ENCODE data around the gene PDE7B. TPM values are rescaled to one million over a fixed set of nuclear protein-coding genes. Genes with fewer than 3 reads are reported as not detected.

The PDE7B gene
- total RNA-seq, 4 donors from 2014 or later, result 12.9 to 22.5 (median 16.4) TPM

GRCh38 chr6:135910790-135911618, 59.5 kb downstream of the PDE7B start:
- Histone ChIP-seq H3K36me3 (no peaks in the 10 kb centered on the region), H3K27me3 (no peaks in the 10 kb centered on the region), H3K9me3 (no peaks in the 10 kb centered on the region), H3K4me1 (no peaks in the 10 kb centered on the region), H3K4me3 (no peak overlapping the region), H3K27ac (no peak overlapping the region)
- 72 to 75% methylated on average over 2 of the region's 2 CpGs for WGBS, 2 donors
- DNase-seq (ENCODE audit: low spot score in 2 of 2), result no peak
- TF ChIP-seq POLR2A (IDR thresholded peaks at IDR 0.05), result no peak
- TF ChIP-seq EP300 (IDR thresholded peaks at IDR 0.05), result no peak
- no peak for TF ChIP-seq CTCF (IDR thresholded peaks at IDR 0.05)

GRCh38 chr6:135913785-135914184, 62.3 kb downstream of the PDE7B start:
- Histone ChIP-seq H3K9me3 (no peaks in the 10 kb centered on the region), H3K4me1 (no peaks in the 10 kb centered on the region), H3K27me3 (no peaks in the 10 kb centered on the region), H3K4me3 (no peak overlapping the region), H3K36me3 (no peaks in the 10 kb centered on the region), H3K27ac (no peak overlapping the region)
- TF ChIP-seq POLR2A (IDR thresholded peaks at IDR 0.05), result no peak
- no peak for TF ChIP-seq EP300 (IDR thresholded peaks at IDR 0.05)
- no peak for TF ChIP-seq CTCF (IDR thresholded peaks at IDR 0.05)
- DNase-seq (ENCODE audit: low spot score in 2 of 2), result no peak
- 70 to 75% methylated on average over 2 of the region's 2 CpGs for WGBS, 2 donors

GRCh38 chr6:135919026-135919425, 67.5 kb downstream of the PDE7B start:
- TF ChIP-seq EP300 (IDR thresholded peaks at IDR 0.05), result no peak
- TF ChIP-seq CTCF (IDR thresholded peaks at IDR 0.05), result no peak
- TF ChIP-seq POLR2A (IDR thresholded peaks at IDR 0.05), result no peak
- H3K4me1 ChIP-seq, result peaks cover 0 to 12% (median 0%) of the 10 kb centered on the region in 4 donors
- no peak overlapping the region for H3K4me3 ChIP-seq
- WGBS, 2 donors, result 34 to 35% methylated on average over 4 of the region's 4 CpGs
- no peaks in the 10 kb centered on the region for H3K27me3 ChIP-seq
- H3K27ac ChIP-seq, result peak overlapping the region in 1 of 4 donors; percentile 4
- DNase-seq (ENCODE audit: low spot score in 2 of 2), result no peak
- H3K36me3 ChIP-seq, result no peaks in the 10 kb centered on the region
- no peaks in the 10 kb centered on the region for H3K9me3 ChIP-seq

GRCh38 chr6:135920689-135921088, 69.2 kb downstream of the PDE7B start:
- Histone ChIP-seq H3K27ac (peak overlapping the region in 1 of 4 donors; percentile 10), H3K27me3 (no peaks in the 10 kb centered on the region), H3K36me3 (no peaks in the 10 kb centered on the region), H3K4me1 (peaks cover 0 to 12% (median 0%) of the 10 kb centered on the region in 4 donors), H3K4me3 (no peak overlapping the region), H3K9me3 (no peaks in the 10 kb centered on the region)
- no peak for DNase-seq (ENCODE audit: low spot score in 2 of 2)
- TF ChIP-seq POLR2A (IDR thresholded peaks at IDR 0.05) (no peak), EP300 (IDR thresholded peaks at IDR 0.05) (no peak), CTCF (IDR thresholded peaks at IDR 0.05) (no peak)
- WGBS, 2 donors, result 91 to 98% methylated on average over 7 of the region's 7 CpGs

GRCh38 chr6:135921188-135921587, 69.7 kb downstream of the PDE7B start:
- no peak for DNase-seq (ENCODE audit: low spot score in 2 of 2)
- Histone ChIP-seq H3K27me3 (no peaks in the 10 kb centered on the region), H3K36me3 (no peaks in the 10 kb centered on the region), H3K4me3 (no peak overlapping the region), H3K4me1 (peaks cover 0 to 12% (median 0%) of the 10 kb centered on the region in 4 donors), H3K9me3 (no peaks in the 10 kb centered on the region), H3K27ac (no peak overlapping the region)
- TF ChIP-seq CTCF (IDR thresholded peaks at IDR 0.05), result no peak
- TF ChIP-seq POLR2A (IDR thresholded peaks at IDR 0.05), result no peak
- no peak for TF ChIP-seq EP300 (IDR thresholded peaks at IDR 0.05)
- WGBS, 2 donors, result 64 to 70% methylated on average over 2 of the region's 2 CpGs

Measured in tibial nerve (tissue), 4 donors.